Neuron (in vitro differentiated cells): Measurements from ENCODE around the gene SLC18A3.

ENCODE experiments used
- H2AFZ ChIP-seq: one replicate; pipeline ENCODE4 v1.6.1; 2013; ENCODE audit warnings: low read depth, mild to moderate bottlenecking, inconsistent platforms, low read length, moderate library complexity
- H3K27me3 ChIP-seq: one replicate; pipeline ENCODE4 v1.6.1; 2013; ENCODE audit warnings: low read length; ENCODE audit not compliant: insufficient read depth
- H3K36me3 ChIP-seq: one replicate; pipeline ENCODE4 v1.6.1; 2013; ENCODE audit warnings: low read length; ENCODE audit not compliant: insufficient read depth
- H3K4me1 ChIP-seq: one replicate; pipeline ENCODE4 v1.6.1; 2013; ENCODE audit warnings: low read length; ENCODE audit not compliant: insufficient read depth
- H3K4me3 ChIP-seq: 2 replicates; pipeline ENCODE4 v1.5.1; 2013; ENCODE audit warnings: mild to moderate bottlenecking, low read length, moderate library complexity
- H3K9me3 ChIP-seq: one replicate; pipeline ENCODE4 v1.6.1; 2013; ENCODE audit warnings: low read length

SLC18A3 gene

GRCh38 chr10:49617121-49618020 lies 7.3 kb downstream of the SLC18A3 start:
- peaks cover 7% of the 10 kb centered on the region for H3K4me1 ChIP-seq
- no peaks in the 10 kb centered on the region for H3K9me3 ChIP-seq
- no peaks in the 10 kb centered on the region for H3K36me3 ChIP-seq
- H3K4me3 ChIP-seq, result no peak overlapping the region
- no peak overlapping the region for H2AFZ ChIP-seq
- H3K27me3 ChIP-seq, result peaks cover 72% of the 10 kb centered on the region

- no peak overlapping the region for H3K4me3 ChIP-seq
- no peaks in the 10 kb centered on the region for H3K4me1 ChIP-seq
- H3K27me3 ChIP-seq, result peaks cover 59% of the 10 kb centered on the region
- no peak overlapping the region for H2AFZ ChIP-seq
- no peaks in the 10 kb centered on the region for H3K36me3 ChIP-seq
- H3K9me3 ChIP-seq, result no peaks in the 10 kb centered on the region
Observed at GRCh38 chr10:49618821-49619220, 8.7 kb downstream of the SLC18A3 start.

GRCh38 chr10:49619613-49620012 lies 9.5 kb downstream of the SLC18A3 start:
- H3K36me3 ChIP-seq, result no peaks in the 10 kb centered on the region
- H3K27me3 ChIP-seq, result peaks cover 53% of the 10 kb centered on the region
- no peaks in the 10 kb centered on the region for H3K9me3 ChIP-seq
- H2AFZ ChIP-seq, result no peak overlapping the region
- H3K4me1 ChIP-seq, result no peaks in the 10 kb centered on the region
- H3K4me3 ChIP-seq, result no peak overlapping the region

- Histone ChIP-seq H3K36me3 (no peaks in the 10 kb centered on the region), H3K4me1 (no peaks in the 10 kb centered on the region), H3K9me3 (no peaks in the 10 kb centered on the region), H3K27me3 (peaks cover 46% of the 10 kb centered on the region), H3K4me3 (no peak overlapping the region), H2AFZ (no peak overlapping the region)
Observed at GRCh38 chr10:49620286-49620810, 10.2 kb downstream of the SLC18A3 start.

- H3K27me3 ChIP-seq, result peaks cover 40% of the 10 kb centered on the region
- H2AFZ ChIP-seq, result no peak overlapping the region
- H3K4me1 ChIP-seq, result no peaks in the 10 kb centered on the region
- H3K4me3 ChIP-seq, result no peak overlapping the region
- H3K9me3 ChIP-seq, result no peaks in the 10 kb centered on the region
- no peaks in the 10 kb centered on the region for H3K36me3 ChIP-seq
Observed at GRCh38 chr10:49620841-49621378, 10.8 kb downstream of the SLC18A3 start.

- H2AFZ ChIP-seq, result no peak overlapping the region
- H3K27me3 ChIP-seq, result peaks cover 34% of the 10 kb centered on the region
- H3K9me3 ChIP-seq, result no peaks in the 10 kb centered on the region
Observed at GRCh38 chr10:49621561-49621960, 11.5 kb downstream of the SLC18A3 start.

DNA sequence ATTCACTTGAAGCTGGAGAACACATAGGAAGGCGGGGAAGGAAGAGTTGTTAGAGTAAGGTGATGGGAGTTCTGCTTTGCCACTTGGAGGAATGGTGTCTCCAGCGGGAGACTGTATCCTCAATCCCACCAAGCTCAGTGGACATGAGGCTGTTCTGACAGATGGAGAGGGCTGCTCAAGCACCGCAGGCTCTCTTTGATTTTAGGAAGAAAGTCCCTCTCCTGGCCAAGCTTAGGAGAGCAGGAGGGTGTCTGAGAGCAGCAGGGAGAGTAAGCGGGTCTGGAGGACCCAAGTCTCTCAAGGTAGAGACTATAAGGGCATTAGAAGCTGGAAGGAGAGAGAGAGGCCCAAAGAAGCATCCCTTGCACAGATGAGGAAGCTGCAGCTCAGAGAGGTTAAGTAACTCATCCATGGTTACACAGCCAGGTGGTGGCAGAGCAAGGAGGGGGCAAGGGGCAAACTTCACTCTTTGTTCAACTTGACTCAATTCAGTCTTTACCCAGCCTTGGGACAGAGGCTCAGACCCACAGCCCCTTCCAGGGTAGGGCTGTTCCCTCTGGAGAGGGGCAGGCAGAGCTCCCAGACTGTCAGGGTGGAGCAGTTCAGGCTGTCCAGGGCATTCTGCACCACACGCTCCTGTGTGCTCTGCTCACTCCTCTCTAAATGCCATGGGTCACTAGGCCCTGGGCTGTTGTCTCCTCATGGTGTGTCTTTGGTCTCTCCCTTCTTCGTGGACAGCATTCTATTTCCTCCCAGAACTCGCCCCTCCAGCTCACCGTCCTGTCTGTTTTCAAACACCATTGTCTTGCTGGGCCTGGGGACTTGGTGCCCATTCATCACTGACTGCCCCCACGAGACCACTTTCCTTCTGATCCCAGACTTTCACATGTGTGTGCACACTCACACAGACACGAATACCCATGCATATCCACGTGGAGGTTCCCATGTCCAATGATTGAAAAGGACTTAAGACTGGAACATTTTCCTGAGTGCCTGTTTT lies 12.6 kb downstream of the SLC18A3 start:
- H3K36me3 ChIP-seq, result no peaks in the 10 kb centered on the region
- no peak overlapping the region for H3K4me3 ChIP-seq
- H2AFZ ChIP-seq, result no peak overlapping the region
- no peaks in the 10 kb centered on the region for H3K9me3 ChIP-seq
- H3K4me1 ChIP-seq, result no peaks in the 10 kb centered on the region
- H3K27me3 ChIP-seq, result peaks cover 22% of the 10 kb centered on the region

More at GRCh38 chr10:49621561-49621960, 11.5 kb downstream of the SLC18A3 start:
- no peak overlapping the region for H3K4me3 ChIP-seq
- no peaks in the 10 kb centered on the region for H3K4me1 ChIP-seq
- H3K36me3 ChIP-seq, result no peaks in the 10 kb centered on the region

- H3K36me3 ChIP-seq, result no peaks in the 10 kb centered on the region
- peaks cover 6% of the 10 kb centered on the region for H3K27me3 ChIP-seq
- H3K9me3 ChIP-seq, result no peaks in the 10 kb centered on the region
- no peaks in the 10 kb centered on the region for H3K4me1 ChIP-seq
- H3K4me3 ChIP-seq, result no peak overlapping the region
- H2AFZ ChIP-seq, result no peak overlapping the region
Observed at GRCh38 chr10:49624629-49625028, 14.5 kb downstream of the SLC18A3 start.

- H3K4me1 ChIP-seq, result no peaks in the 10 kb centered on the region
- no peak overlapping the region for H3K4me3 ChIP-seq
- peaks cover 2% of the 10 kb centered on the region for H3K27me3 ChIP-seq
- H3K9me3 ChIP-seq, result no peaks in the 10 kb centered on the region
- H3K36me3 ChIP-seq, result no peaks in the 10 kb centered on the region
- H2AFZ ChIP-seq, result no peak overlapping the region
Observed at GRCh38 chr10:49625411-49625810, 15.3 kb downstream of the SLC18A3 start.

DNA sequence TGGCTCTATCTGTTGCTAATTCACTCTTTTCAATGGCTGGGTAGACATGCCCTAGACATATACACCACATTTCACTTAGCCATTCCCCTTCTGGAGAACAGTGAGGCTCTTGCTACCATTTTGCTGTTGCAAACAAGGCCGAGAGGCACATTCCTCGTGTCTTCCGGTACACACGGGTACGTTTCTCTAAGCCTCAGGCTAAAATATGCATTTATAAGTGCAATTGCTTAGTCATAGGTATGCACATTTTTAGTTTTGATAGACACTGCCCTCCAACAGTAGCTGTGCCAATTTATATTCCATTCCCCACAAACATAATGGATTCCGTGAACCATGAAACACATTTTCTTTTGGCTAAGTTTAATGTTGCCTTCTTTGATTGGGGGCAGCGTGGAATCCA lies 16.9 kb downstream of the SLC18A3 start:
- Histone ChIP-seq H3K27me3 (peaks cover 8% of the 10 kb centered on the region), H3K4me3 (no peak overlapping the region), H2AFZ (no peak overlapping the region), H3K9me3 (no peaks in the 10 kb centered on the region), H3K36me3 (no peaks in the 10 kb centered on the region), H3K4me1 (no peaks in the 10 kb centered on the region)

GRCh38 chr10:49627644-49628247 lies 17.6 kb downstream of the SLC18A3 start:
- no peak overlapping the region for H3K4me3 ChIP-seq
- no peaks in the 10 kb centered on the region for H3K36me3 ChIP-seq
- no peak overlapping the region for H2AFZ ChIP-seq
- H3K9me3 ChIP-seq, result no peaks in the 10 kb centered on the region
- no peaks in the 10 kb centered on the region for H3K4me1 ChIP-seq
- peaks cover 8% of the 10 kb centered on the region for H3K27me3 ChIP-seq

GRCh38 chr10:49628599-49628998 lies 18.5 kb downstream of the SLC18A3 start:
- H3K36me3 ChIP-seq, result no peaks in the 10 kb centered on the region
- H3K4me3 ChIP-seq, result no peak overlapping the region
- no peaks in the 10 kb centered on the region for H3K4me1 ChIP-seq
- peaks cover 6% of the 10 kb centered on the region for H3K27me3 ChIP-seq
- no peak overlapping the region for H2AFZ ChIP-seq
- no peaks in the 10 kb centered on the region for H3K9me3 ChIP-seq
